GM23338 (cell line): ENCODE results near the gene VPREB3. TPM values are rescaled to one million over a fixed set of nuclear protein-coding genes. Genes with fewer than 3 reads are reported as not detected.
A peak's percentile ranks its signal among the peaks of the same experiment; 100 is the strongest.

Experiments
- ATAC-seq: fragments of 200-7000 bp; cut with Tn5 transposase; 3 replicates; pipeline ENCODE4 v1.9.1; 2020
- DNase-seq: peaks from one replicate; pipeline ENCODE4 v3.0.0-alpha.2; 2015; ENCODE audit warnings: low spot score
- H2AFZ ChIP-seq: fragments of 200-600 bp; sonication (generic); 2 replicates; pipeline ENCODE4 v1.8.0; 2016; ENCODE audit warnings: antibody characterized with exemption, mild to moderate bottlenecking, moderate library complexity
- H3F3A ChIP-seq: fragments of 200-600 bp; sonication (generic); replicated peaks from 2 replicates; pipeline ENCODE4 v1.8.0; 2017; ENCODE audit warnings: antibody characterized with exemption, mixed run types, low read depth
- H3K27ac ChIP-seq: fragments of 200-600 bp; sonication (generic); 2 replicates; pipeline ENCODE4 v1.6.1; 2016; ENCODE audit warnings: low read depth
- H3K27me3 ChIP-seq: fragments of 200-600 bp; sonication (generic); 2 replicates; pipeline ENCODE4 v1.8.0; 2016; ENCODE audit warnings: mild to moderate bottlenecking, mixed run types, moderate library complexity; ENCODE audit not compliant: insufficient read depth
- H3K36me3 ChIP-seq: fragments of 200-600 bp; sonication (generic); 2 replicates; pipeline ENCODE4 v1.8.0; 2016; ENCODE audit warnings: mild to moderate bottlenecking; ENCODE audit not compliant: insufficient read depth
- H3K4me1 ChIP-seq: fragments of 200-600 bp; sonication (generic); 2 replicates; pipeline ENCODE4 v1.8.0; 2016; ENCODE audit warnings: mild to moderate bottlenecking, moderate library complexity; ENCODE audit not compliant: insufficient read depth
- H3K4me2 ChIP-seq: fragments of 200-600 bp; sonication (generic); 2 replicates; pipeline ENCODE4 v1.7.1; 2017; ENCODE audit warnings: mixed run types
- H3K4me3 ChIP-seq: fragments of 200-600 bp; sonication (generic); 2 replicates; pipeline ENCODE4 v1.6.1; 2016; ENCODE audit warnings: mixed run types
- H3K79me2 ChIP-seq: fragments of 200-600 bp; sonication (generic); replicated peaks from 2 replicates; pipeline ENCODE4 v1.8.0; 2017; ENCODE audit warnings: mild to moderate bottlenecking; ENCODE audit not compliant: insufficient read depth
- H3K9me2 ChIP-seq: fragments of 200-600 bp; sonication (generic); 2 replicates; pipeline ENCODE4 v1.8.0; 2017; ENCODE audit not compliant: insufficient read depth
- H4K20me1 ChIP-seq: fragments of 200-600 bp; sonication (generic); replicated peaks from 2 replicates; pipeline ENCODE4 v1.8.0; 2017; ENCODE audit warnings: mild to moderate bottlenecking; ENCODE audit not compliant: insufficient read depth
- H3K27ac Mint-ChIP-seq: 2 replicates; pipeline ENCODE4 v1.8.0; 2020; ENCODE audit warnings: inconsistent platforms, mild to moderate bottlenecking, moderate library complexity, mixed read lengths
- H3K27me3 Mint-ChIP-seq: 3 replicates; pipeline ENCODE4 v1.8.0; 2022; ENCODE audit warnings: low read depth, mild to moderate bottlenecking, moderate library complexity, mixed read lengths, inconsistent platforms; ENCODE audit not compliant: insufficient read depth, poor library complexity
- H3K36me3 Mint-ChIP-seq: 3 replicates; pipeline ENCODE4 v1.8.0; 2021; ENCODE audit warnings: low read depth, mild to moderate bottlenecking, inconsistent platforms, moderate library complexity, mixed read lengths
- H3K4me1 Mint-ChIP-seq: 3 replicates; pipeline ENCODE4 v1.8.0; 2020; ENCODE audit warnings: mild to moderate bottlenecking, inconsistent platforms, mixed read lengths
- H3K4me3 Mint-ChIP-seq: 3 replicates; pipeline ENCODE4 v1.8.0; 2021; ENCODE audit warnings: moderate library complexity, mild to moderate bottlenecking, inconsistent platforms, mixed read lengths
- H3K9me3 Mint-ChIP-seq: 3 replicates; pipeline ENCODE4 v1.8.0; 2020; ENCODE audit warnings: moderate library complexity, mild to moderate bottlenecking, inconsistent platforms, mixed read lengths
- CREB1 ChIP-seq: fragments of 250-450 bp; sonication (Bioruptor Pico); IDR thresholded peaks from 2 replicates; pipeline ENCODE4 v1.5.0; 2020; ENCODE audit warnings: low read depth, mild to moderate bottlenecking, moderate library complexity
- CTCF ChIP-seq, 2 experiments: fragments of 200-600 bp in 1 of 2; sonication (generic) in 1 of 2; conservative IDR thresholded peaks; 2 replicates each; pipeline versions ENCODE4 v1.5.1 to v1.6.1; 2016 to 2017; ENCODE audit warnings: antibody characterized with exemption in 2 of 2, low read depth in 2 of 2, mild to moderate bottlenecking in 2 of 2, moderate library complexity in 1 of 2
- ETS1 ChIP-seq: IDR thresholded peaks from 2 replicates; pipeline ENCODE4 v1.6.1; 2016; ENCODE audit warnings: antibody characterized with exemption
- EZH2 ChIP-seq: fragments of 200-600 bp; sonication (generic); IDR thresholded peaks from one replicate; pipeline ENCODE4 v1.8.0; 2017; ENCODE audit warnings: antibody characterized with exemption, mild to moderate bottlenecking, low read depth; ENCODE audit not compliant: unreplicated experiment
- JUNB ChIP-seq: IDR thresholded peaks from one replicate; pipeline ENCODE4 v1.6.1; 2016; ENCODE audit warnings: antibody characterized with exemption; ENCODE audit not compliant: unreplicated experiment
- NANOG ChIP-seq: IDR thresholded peaks from 2 replicates; pipeline ENCODE4 v1.6.1; 2016; ENCODE audit warnings: antibody characterized with exemption, borderline replicate concordance
- POLR2AphosphoS5 ChIP-seq: IDR thresholded peaks from 2 replicates; pipeline ENCODE4 v1.6.1; 2016; ENCODE audit warnings: antibody characterized with exemption, low read depth
- REST ChIP-seq: IDR thresholded peaks from one replicate; pipeline ENCODE4 v1.6.1; 2018; ENCODE audit warnings: antibody characterized with exemption; ENCODE audit not compliant: unreplicated experiment
- STAT1 ChIP-seq: IDR thresholded peaks from one replicate; pipeline ENCODE4 v1.6.1; 2016; ENCODE audit warnings: antibody characterized with exemption; ENCODE audit not compliant: unreplicated experiment
- ZNF114 ChIP-seq: fragments of 250-450 bp; sonication (Bioruptor Pico); IDR thresholded peaks from 2 replicates; pipeline ENCODE4 v1.5.0; 2020; ENCODE audit warnings: mild to moderate bottlenecking, moderate library complexity
- ZNF331 ChIP-seq: fragments of 250-450 bp; sonication (Bioruptor Pico); IDR thresholded peaks from 2 replicates; pipeline ENCODE4 v1.5.0; 2020; ENCODE audit warnings: low read depth, mild to moderate bottlenecking, moderate library complexity
- polyA plus RNA-seq: library from polyadenylated mRNA; unstranded; fragments of >200 nt; fragmentation: Nextera tagmentation; extraction: Ambion mirVana; gene quantifications from 2 replicates; pipeline ENCODE4 v1.2.1, GENCODE V29; 2016
- total RNA-seq: library from RNA; depleted of rRNA; stranded (reverse); fragments of >200 nt; shearing (Covaris generic); gene quantifications from 2 replicates; pipeline ENCODE4 v1.2.3, GENCODE V29; 2014

The VPREB3 gene
- total and polyA plus RNA-seq, 2 experiments from 2014 or later = 1.1 TPM; not detected in 1

- Histone ChIP-seq H3K9me2 (no peaks in the 10 kb centered on the region), H3K4me1 (peaks cover 25% of the 10 kb centered on the region), H4K20me1 (no peaks in the 10 kb centered on the region), H2AFZ (no peak overlapping the region), H3F3A (0 out of 2 replicates have a peak, but pooled peaks cover 3% of the 10 kb centered on the region), H3K27ac (0 out of 2 replicates have a peak overlapping the region, but pooled peaks have one; percentile 55), H3K79me2 (no peaks in the 10 kb centered on the region), H3K27me3 (no peaks in the 10 kb centered on the region), H3K4me2 (peak overlapping the region; percentile 89), H3K4me3 (peak overlapping the region; percentile 56), H3K36me3 (no peaks in the 10 kb centered on the region; the same call in 1 of the 2 replicates)
- Mint-ChIP-seq H3K9me3 (no peaks in the 10 kb centered on the region), H3K27ac (0 out of 2 replicates have a peak overlapping the region, but pooled peaks have one; percentile 44), H3K4me3 (peak overlapping the region; percentile 59), H3K27me3 (peaks cover 14% of the 10 kb centered on the region), H3K4me1 (peaks cover 36% of the 10 kb centered on the region), H3K36me3 (peaks cover 14% of the 10 kb centered on the region)
- TF ChIP-seq CREB1 (CRISPR knock-in tag) (no peak), POLR2AphosphoS5 (peak; percentile 56)
- peak; percentile 69 for DNase-seq
- ATAC-seq = peak; percentile 49
Measured at GRCh38 chr22:23763579-23763945, 9.3 kb upstream of the VPREB3 start.

- H3K27ac Mint-ChIP-seq = peak within 1 kb of the TSS; percentile 44; the same call in 1 of the 2 replicates
- no peaks in the 10 kb centered on the region for H3K27me3 ChIP-seq
- H3K4me3 Mint-ChIP-seq = peak within 1 kb of the TSS; percentile 59
- H3K27me3 Mint-ChIP-seq = peaks cover 14% of the 10 kb centered on the region
- H4K20me1 ChIP-seq = no peaks in the 10 kb centered on the region
- no peaks in the 10 kb centered on the region; the same call in 1 of the 2 replicates for H3K36me3 ChIP-seq
- peak; percentile 45 for ATAC-seq
- H2AFZ ChIP-seq = no peak within 1 kb of the TSS
- peaks cover 25% of the 10 kb centered on the region for H3K4me1 ChIP-seq
- H3K9me3 Mint-ChIP-seq = no peaks in the 10 kb centered on the region
- H3K4me2 ChIP-seq = peak within 1 kb of the TSS; percentile 89
- H3K36me3 Mint-ChIP-seq = peaks cover 14% of the 10 kb centered on the region
- H3K4me3 ChIP-seq = peak within 1 kb of the TSS; percentile 56
- 0 out of 2 replicates have a peak, but pooled peaks cover 3% of the 10 kb centered on the region for H3F3A ChIP-seq
- H3K27ac ChIP-seq = peak within 1 kb of the TSS; percentile 55; the same call in 1 of the 2 replicates
- peaks cover 36% of the 10 kb centered on the region for H3K4me1 Mint-ChIP-seq
- no peaks in the 10 kb centered on the region for H3K9me2 ChIP-seq
- TF ChIP-seq STAT1 = no peak
- peak; percentile 44 for TF ChIP-seq POLR2AphosphoS5
- TF ChIP-seq ETS1 = peak; percentile 20; the same call in 1 of the 2 replicates
- H3K79me2 ChIP-seq = no peaks in the 10 kb centered on the region
- peak; percentile 91 for DNase-seq
Measured at GRCh38 chr22:23762842-23763578, 8.8 kb upstream of the VPREB3 start, which contains the start of gene C22orf15. Gene C22orf15 (plus strand): TSS chr22:23762990. CDS start chr22:23763307, 317 bp downstream.

- no peaks in the 10 kb centered on the region for H3K27me3 ChIP-seq
- peaks cover 6% of the 10 kb centered on the region for H3K27me3 Mint-ChIP-seq
- no peaks in the 10 kb centered on the region for H4K20me1 ChIP-seq
- no peaks in the 10 kb centered on the region for H3K9me2 ChIP-seq
- H3K36me3 ChIP-seq = no peaks in the 10 kb centered on the region; the same call in 1 of the 2 replicates
- no peaks in the 10 kb centered on the region for H3K9me3 Mint-ChIP-seq
- no peak overlapping the region for H3K4me2 ChIP-seq
- no peak overlapping the region for H2AFZ ChIP-seq
- no peak overlapping the region for H3K4me3 ChIP-seq
- 0 out of 2 replicates have a peak, but pooled peaks cover 3% of the 10 kb centered on the region for H3F3A ChIP-seq
- H3K4me3 Mint-ChIP-seq = no peak overlapping the region
- peaks cover 30% of the 10 kb centered on the region for H3K4me1 Mint-ChIP-seq
- H3K79me2 ChIP-seq = no peaks in the 10 kb centered on the region
- DNase-seq (no peak), ATAC-seq (no peak)
- H3K4me1 ChIP-seq = peaks cover 29% of the 10 kb centered on the region
- peaks cover 5% of the 10 kb centered on the region for H3K36me3 Mint-ChIP-seq
- H3K27ac ChIP-seq = no peak overlapping the region
- H3K27ac Mint-ChIP-seq = no peak overlapping the region
- TF ChIP-seq NANOG (no peak), POLR2AphosphoS5 (no peak), CREB1 (CRISPR knock-in tag) (no peak), REST (no peak), STAT1 (no peak), EZH2 (no peak), ZNF114 (CRISPR knock-in tag) (no peak), CTCF (conservative IDR thresholded peaks at IDR 0.05; ENCODE audit: low read depth in 2 of 2) (no peak), JUNB (no peak), ZNF331 (CRISPR knock-in tag) (no peak)
Measured at GRCh38 chr22:23760056-23760455, 5.8 kb upstream of the VPREB3 start.
